ENCODE data around the gene E4F1.

The E4F1 gene

DNA sequence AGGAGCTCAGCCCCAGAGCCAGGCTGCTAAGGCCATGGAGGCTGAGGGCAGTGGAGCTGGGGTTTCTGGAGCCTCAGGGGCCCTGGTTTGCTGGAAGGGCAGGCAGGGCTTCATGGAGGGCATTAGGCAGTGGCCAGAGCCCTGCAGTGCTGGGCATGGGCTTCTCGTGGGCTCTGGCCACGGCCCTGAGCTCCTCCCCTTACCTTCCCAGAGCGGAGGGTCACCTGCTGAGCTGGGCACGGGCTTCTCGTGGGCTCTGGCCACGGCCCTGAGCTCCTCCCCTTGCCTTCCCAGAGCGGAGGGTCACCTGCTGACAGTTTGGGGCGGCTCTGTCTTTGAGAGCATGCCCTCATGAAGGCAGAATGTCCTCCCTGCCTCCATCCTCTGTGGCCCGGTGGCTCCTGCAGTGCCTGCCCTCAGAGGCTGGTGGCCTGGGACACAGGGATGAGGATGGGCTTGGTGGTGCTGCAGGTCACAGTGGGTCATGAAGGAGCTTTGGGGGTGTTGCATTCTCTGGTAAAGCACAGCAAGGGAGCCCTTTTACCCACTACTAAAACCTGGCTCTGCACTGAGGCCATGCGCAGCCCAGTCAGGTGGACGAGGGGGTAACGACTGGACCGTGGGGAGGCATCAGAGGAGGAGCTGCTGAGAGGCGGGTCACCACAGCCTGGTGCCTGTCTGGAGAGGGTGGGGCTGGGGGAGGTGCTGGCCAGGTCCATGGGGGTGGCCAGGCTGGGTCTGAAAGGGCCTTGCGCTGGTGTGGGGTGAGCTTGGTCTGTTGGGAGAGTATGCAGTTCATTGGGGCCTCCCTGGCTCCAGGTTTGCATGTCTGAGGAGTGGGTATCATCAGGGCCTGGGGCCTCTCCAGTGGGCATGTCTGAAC lies 47.4 kb downstream of the E4F1 start:
- no peak for FAIRE-seq
- DNase-seq (ENCODE audit: insufficient read length, low spot score), result no peak

DNA sequence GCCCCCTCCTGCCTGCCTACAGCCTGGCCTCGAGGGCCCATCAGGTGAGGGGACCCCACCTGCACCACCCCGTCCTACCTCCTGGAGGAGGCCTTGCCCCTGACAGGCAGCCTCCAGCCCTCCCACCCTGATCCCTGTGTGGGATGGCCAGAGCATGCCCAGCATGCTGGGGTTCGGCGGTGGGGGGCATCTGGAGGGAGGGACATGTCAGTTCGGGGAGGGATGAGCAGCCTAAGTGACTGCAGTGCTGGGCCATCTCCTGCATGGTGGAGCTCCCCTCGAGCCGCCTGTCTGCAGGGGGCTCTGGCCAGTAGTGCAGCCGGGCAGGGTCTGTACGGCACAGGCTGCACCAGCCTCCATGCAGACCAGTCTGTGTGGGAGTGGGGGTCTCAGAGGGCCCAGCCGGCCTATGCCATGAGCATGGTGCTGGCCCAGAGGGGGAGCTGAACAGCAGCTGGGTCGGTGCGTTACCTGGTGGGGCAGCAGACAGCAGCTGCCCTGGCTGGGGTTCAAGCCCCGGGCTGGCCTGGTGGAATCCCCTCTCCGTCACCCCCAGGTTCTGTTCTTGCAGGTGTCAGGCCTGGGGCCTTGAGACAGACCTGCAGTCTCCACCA lies 48.6 kb downstream of the E4F1 start:
- FAIRE-seq (no peak), DNase-seq (ENCODE audit: insufficient read length, low spot score) (no peak)

- DNase-seq (ENCODE audit: insufficient read length, low spot score) (no peak), FAIRE-seq (no peak)
These were observed 50.1 kb downstream of the E4F1 start for GRCh38 chr16:2273484-2273883.

DNA sequence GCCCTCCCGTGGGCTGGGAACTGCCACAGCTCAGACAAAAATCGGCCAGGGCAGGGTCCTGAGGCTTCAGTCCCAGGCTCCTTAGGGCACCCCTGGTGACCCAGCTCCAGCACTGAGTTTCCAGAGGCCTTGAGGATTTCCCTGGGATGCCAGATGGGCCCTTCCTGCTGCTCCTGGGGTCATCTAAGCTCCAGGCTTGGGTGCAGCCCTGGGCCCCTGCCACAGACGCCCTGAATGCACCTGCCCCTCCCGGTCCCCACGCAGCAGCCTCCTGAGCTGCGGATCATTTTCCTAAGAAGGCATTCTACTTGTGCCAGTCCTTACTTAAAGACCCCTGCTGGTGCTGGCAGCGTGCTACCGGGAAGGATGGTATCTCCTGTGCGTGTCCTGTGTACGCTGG lies 50.5 kb downstream of the E4F1 start:
- DNase-seq (ENCODE audit: insufficient read length, low spot score) (no peak), FAIRE-seq (no peak)

DNA sequence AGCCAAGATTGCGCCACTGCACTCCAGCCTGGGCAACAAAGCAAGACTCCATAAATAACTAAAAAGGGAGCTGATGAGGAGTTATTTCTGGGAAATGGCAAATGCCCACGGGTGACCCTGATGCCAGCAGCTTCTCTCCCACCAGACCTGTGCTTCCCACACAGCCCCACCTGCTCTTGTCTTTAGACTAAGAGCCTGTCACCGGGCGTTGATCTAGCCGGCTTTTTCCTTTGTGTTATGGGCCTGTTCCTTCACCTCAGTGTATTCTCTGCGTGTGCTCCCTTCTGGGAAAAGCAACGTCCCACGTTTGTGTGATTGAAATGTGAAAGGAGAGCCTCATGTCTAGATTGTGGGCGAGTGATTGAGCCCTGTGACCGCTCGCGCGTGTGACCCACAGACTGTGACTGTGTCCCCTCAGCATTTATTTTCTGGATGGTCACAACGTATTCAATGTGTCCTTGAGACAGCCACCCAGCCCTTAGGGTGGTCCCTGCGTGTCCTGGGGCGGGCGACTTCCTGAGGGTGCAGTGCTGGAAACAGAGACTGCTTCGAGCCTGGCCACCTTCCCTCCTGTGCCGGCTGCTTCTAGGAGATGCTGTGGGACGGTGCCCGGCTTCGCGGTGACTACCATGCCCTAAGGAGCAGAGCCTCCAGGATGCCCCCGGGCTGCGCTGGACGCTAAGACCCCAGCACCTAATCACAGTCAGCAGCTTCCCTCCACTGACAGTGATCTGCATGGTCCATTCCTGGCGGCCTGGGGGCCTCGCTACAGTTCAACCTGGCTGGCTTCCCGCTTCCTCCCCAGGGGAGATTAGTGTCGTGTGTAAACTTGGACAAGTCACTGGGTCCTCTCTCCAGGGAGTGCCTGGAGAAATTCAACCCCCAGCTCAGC lies 52.3 kb downstream of the E4F1 start:
- DNase-seq (ENCODE audit: insufficient read length, low spot score), result no peak
- FAIRE-seq, result no peak

DNA sequence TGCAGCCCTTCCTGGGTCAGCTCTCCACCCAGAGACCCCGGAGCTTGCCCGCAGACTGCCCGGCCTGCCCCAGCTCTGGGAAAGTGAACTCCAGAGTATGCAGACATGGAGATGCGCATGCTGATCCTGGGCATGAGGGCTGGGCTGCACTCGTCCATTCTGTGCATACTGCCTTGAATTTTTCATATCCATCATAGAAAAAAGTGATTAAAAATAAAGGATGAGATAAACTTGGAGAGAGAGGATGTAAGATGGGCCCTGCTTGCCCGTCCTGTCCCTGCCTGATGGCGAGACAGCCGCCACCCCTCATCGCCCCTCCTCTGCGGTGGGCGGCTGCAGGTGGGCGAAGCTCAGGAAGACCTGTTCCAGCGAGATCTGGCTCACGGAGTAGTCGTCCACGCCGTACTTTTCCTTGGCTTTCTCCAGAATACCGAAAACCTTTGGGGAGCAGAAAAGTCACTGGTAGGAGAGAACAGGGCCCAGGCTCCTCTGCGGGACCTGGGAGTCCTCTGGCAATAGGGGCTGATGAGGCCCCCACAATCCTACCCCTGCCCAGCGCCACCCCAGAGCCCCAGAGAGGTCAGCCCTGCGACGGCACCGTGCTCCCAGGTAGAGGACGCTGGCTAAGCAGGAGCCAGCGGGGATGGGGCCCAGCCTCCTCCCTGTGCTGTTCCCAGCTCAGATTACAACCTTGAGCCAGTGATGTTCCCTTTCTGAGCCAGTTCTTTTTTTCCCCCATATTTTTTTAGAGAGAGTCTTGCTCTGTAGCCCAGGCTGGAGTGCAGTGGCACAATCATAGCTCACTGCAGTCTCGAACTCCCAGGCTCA lies 53.2 kb downstream of the E4F1 start:
- no peak for DNase-seq (ENCODE audit: insufficient read length, low spot score)

DNA sequence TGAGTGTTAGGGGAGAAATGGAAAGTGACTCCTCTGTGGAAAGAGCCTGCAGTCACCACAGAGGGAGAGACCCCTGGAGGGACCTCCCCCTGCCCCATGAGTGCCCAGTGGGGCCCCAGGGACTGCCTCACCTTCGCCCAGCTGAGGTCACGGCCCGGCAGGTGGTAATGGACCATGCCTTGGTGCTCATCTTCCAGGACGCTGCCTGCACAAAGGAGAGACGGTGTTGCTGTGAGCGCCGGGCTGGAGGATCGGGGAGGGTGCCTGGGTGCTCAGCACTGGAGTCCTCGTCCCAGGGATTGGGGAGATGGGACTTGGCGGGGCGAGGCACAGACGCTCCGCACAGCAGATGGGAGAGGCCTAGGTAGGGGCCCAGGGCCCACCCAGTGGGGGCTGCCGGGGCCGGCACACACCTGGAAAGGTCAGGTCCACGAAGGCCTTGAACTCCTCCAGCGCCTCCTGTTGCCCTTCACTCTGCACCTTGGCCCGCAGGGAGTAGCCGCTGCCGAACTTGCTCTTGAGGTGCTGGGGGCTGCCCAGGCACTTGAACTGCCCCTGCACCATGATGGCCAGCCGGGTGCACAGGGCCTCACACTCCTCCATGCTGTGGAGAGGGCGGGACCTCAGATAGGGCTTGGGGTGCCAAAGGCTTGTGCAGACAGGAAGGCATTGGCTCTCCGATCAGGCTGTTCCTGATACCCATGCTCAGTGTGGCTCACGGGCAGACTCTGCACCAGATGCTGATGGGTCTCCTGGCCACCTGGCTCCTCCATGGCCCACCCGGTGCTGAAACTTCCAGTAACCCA lies 54.3 kb downstream of the E4F1 start:
- FAIRE-seq (no peak), DNase-seq (ENCODE audit: insufficient read length, low spot score) (no peak)

More for the DNA sequence above, 53.2 kb downstream of the E4F1 start:
- no peak for FAIRE-seq

GRCh38 chr16:2278272-2278608 lies 54.8 kb downstream of the E4F1 start:
- DNase-seq (ENCODE audit: insufficient read length, low spot score) (no peak), FAIRE-seq (no peak)

GRCh38 chr16:2278956-2279800 lies 55.8 kb downstream of the E4F1 start:
- DNase-seq (ENCODE audit: insufficient read length, low spot score), result no peak
- FAIRE-seq, result no peak

DNA sequence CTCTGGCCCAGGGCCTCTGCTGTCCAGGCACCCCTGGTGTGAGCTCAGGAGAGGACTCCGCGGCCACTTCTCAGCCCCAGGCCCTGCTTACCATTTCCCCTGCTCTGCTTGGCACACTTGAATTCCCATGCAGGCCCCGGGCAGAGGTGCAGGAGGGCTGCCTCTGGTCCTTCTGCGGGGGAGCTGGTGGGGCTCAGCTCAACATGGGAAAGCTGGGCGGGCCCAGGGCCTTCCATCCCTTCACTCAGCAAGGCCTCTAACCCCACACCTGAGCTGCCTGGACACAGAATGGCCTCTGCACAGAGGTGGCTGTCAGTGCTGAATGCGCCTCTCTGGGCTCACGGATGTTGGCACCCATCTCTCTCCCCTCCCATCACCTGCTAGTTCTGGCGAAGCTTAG lies 57.1 kb downstream of the E4F1 start:
- no peak for FAIRE-seq
- DNase-seq (ENCODE audit: insufficient read length, low spot score), result no peak

DNA sequence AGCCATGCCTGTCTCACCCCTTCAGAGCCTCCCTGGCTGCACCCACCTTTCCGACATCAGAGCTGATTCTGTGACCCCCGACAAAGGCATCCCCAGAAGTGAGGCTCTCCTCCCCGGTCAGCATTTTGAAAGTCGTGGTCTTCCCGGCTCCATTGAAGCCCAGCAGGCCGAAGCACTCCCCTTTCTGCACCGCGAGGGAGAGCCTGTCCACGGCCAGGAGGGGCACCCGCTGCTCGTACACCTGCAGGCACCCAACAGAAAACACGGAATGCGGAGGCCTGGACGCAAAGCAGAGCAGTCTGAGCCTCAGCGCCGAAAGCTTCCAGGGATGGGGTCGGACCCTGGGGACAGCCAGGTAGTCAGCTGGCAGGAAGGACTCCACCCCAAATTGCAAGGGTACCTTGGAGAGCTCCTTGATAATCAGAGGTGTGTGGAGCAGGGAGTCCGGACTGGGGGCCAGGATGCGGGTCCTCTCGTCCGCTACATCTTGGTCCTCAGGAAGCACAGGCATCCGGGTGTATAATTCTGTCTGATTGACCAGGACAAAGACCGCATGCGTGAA lies 57.7 kb downstream of the E4F1 start:
- no peak for DNase-seq (ENCODE audit: insufficient read length, low spot score)
- FAIRE-seq, result no peak

GRCh38 chr16:2282262-2282661 lies 58.9 kb downstream of the E4F1 start:
- no peak for FAIRE-seq
- DNase-seq (ENCODE audit: insufficient read length, low spot score), result no peak

DNA sequence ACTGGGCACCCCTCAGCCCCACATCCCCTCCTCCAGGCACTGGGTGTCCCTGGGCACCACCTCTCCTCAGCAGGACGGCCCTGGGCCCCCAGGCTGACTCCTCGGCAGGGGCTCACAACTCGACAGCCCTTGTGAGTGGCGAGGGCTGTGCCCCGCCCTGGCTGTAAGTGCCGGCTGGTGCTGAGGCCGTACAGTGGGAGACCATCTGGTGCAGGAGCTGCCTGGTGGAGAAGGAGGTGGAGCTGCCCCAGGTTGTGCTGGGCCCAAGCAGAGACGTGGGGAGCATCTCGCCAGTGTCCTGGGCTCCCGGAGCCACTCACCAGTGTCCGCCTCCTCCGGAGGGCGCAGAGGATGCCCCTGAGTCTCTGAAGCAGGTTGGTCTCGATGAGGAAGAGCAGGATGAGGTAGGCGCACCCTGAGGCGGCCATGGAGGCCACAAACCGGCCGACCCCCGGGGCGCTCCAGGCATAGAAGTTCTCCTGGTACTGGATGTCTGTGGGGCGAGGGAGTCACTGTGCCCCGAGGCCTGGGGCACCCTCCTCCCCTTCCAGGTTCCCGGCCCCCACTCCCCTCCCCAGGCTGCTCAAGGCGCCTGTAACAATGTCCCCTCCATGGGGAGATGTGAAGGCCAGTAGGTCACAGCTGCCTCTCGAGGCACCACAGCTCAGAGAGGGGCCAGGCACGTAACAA lies 59.6 kb downstream of the E4F1 start:
- FAIRE-seq, result no peak
- no peak for DNase-seq (ENCODE audit: insufficient read length, low spot score)

GRCh38 chr16:2284001-2284770 lies 60.8 kb downstream of the E4F1 start:
- FAIRE-seq, result no peak
- DNase-seq (ENCODE audit: insufficient read length, low spot score), result no peak

DNA sequence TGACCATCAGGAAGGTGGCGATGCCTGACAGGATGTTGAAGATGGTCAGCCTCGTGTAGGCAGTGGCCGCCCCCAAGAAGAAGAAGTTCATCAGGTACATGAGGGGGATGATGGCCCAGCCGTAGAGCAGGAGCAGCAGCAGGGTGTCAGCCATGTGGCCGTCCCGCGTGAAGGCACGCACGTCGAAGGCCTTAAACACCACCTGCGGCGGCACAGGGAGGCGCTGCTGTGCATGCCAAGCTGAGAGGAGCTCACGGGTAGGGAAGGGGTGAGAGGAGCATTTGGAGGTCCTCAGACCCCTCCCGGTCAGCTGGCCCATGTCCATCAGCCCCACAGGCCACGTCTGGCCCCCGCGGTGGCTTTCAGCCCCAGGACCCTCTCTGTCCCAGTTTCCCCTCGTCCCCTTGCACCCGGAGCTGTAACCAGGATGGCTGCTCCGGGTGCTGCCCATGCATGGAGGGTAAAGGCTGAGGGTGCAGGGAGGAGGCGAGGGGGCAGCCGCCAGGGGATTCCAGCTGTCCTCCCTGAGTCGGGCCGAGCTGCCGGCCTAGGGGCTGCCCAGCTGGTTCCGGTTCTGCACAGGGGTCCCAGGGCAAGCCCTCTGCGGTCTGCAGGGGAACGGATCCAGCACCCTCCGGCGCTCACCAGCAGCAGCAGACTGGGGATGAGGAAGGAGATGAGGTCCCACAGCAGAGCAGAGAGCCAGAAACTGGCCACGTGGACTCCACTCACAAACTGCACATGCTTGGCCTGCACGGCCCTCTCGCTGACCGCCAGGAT lies 61.6 kb downstream of the E4F1 start:
- no peak for FAIRE-seq
- no peak for DNase-seq (ENCODE audit: insufficient read length, low spot score)

Data from GM19239 (cell line).